GM19467 (cell line): Measurements from ENCODE around the gene GDF9.

ENCODE experiments used
- ATAC-seq: cut with Tn5 transposase; IDR thresholded peaks from one replicate; pipeline ENCODE4 v1.9.1; 2021; ENCODE audit warnings: mild to moderate bottlenecking, moderate library complexity; ENCODE audit not compliant: unreplicated experiment

Gene GDF9

GRCh38 chr5:132822650-132823480, 43.4 kb downstream of the GDF9 start:
- ATAC-seq, result no peak

- no peak for ATAC-seq
These were observed 44.5 kb downstream of the GDF9 start for GRCh38 chr5:132821791-132822190.

GRCh38 chr5:132821350-132821749, 44.9 kb downstream of the GDF9 start:
- no peak for ATAC-seq

- ATAC-seq, result peak; percentile 72
These were observed 46.0 kb downstream of the GDF9 start for GRCh38 chr5:132820162-132820754.

- ATAC-seq, result no peak
These were observed 46.8 kb downstream of the GDF9 start for GRCh38 chr5:132819468-132819867.

- ATAC-seq, result no peak
These were observed 49.3 kb downstream of the GDF9 start for GRCh38 chr5:132817011-132817410.

GRCh38 chr5:132816554-132816953, 49.7 kb downstream of the GDF9 start:
- no peak for ATAC-seq

- no peak for ATAC-seq
These were observed 50.2 kb downstream of the GDF9 start for GRCh38 chr5:132816083-132816482.

GRCh38 chr5:132815454-132815853, 50.8 kb downstream of the GDF9 start:
- ATAC-seq, result no peak

- no peak for ATAC-seq
These were observed 51.6 kb downstream of the GDF9 start for GRCh38 chr5:132814503-132815294.

- ATAC-seq, result no peak
These were observed 52.4 kb downstream of the GDF9 start for GRCh38 chr5:132813599-132814502.

GRCh38 chr5:132812781-132813598, 53.3 kb downstream of the GDF9 start, which contains the start of gene SOWAHA:
Gene SOWAHA, plus strand, starts transcription at chr5:132813302. Its CDS starts 320 bp downstream, at chr5:132813622.
- no peak for ATAC-seq

GRCh38 chr5:132812123-132812765, 54.0 kb downstream of the GDF9 start:
- no peak for ATAC-seq
